ENCODE data around the gene OCIAD1. TPM values are rescaled to one million over a fixed set of nuclear protein-coding genes. Genes with fewer than 3 reads are reported as not detected.
"Not testable (repeated sequence)": the region's sequence is repeated elsewhere in the genome, so short reads cannot be mapped to it uniquely, and the experiment has no call there.

The OCIAD1 gene
- total and polyA plus RNA-seq, 4 donors, result 106 to 120 (median 117) TPM

DNA sequence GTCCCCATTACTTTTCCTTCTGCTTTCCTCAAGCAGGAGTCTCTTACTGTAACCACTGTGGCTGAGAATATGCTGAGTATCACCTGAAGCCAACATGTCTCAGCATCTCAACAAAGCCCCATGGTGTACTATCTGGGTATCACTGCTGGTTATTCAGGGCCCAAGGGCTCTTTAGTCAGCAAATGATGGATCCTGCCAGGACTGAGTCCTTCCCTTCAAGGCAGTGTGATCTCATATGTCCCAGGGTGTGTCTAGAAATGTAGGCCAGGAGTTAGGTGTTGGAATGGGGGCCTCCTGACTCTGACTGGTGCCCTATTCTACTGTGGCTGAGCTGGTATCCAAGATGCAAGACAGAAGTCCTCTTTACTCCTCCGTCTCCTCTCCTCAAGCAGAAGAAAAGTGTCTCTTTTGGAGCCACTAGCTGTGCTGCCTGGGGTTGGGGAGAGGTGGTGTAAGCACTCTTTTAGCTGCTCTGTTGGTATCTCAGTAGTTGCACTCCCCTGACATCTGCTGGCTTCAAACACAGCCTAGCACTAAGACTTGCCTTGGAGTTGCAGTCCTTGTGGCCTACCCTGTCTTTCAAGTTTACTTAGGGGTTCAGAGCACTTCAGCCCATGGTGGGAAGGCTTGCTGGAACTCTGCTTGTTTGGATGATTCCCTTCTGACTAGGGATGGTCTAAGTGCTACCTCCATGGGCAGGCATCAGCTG is 47.1 kb downstream of the OCIAD1 start:
- no peak overlapping the region for H3K27ac ChIP-seq (ENCODE audit: low read depth in 1 of 2, low read length in 1 of 2)
- no peak for DNase-seq

DNA sequence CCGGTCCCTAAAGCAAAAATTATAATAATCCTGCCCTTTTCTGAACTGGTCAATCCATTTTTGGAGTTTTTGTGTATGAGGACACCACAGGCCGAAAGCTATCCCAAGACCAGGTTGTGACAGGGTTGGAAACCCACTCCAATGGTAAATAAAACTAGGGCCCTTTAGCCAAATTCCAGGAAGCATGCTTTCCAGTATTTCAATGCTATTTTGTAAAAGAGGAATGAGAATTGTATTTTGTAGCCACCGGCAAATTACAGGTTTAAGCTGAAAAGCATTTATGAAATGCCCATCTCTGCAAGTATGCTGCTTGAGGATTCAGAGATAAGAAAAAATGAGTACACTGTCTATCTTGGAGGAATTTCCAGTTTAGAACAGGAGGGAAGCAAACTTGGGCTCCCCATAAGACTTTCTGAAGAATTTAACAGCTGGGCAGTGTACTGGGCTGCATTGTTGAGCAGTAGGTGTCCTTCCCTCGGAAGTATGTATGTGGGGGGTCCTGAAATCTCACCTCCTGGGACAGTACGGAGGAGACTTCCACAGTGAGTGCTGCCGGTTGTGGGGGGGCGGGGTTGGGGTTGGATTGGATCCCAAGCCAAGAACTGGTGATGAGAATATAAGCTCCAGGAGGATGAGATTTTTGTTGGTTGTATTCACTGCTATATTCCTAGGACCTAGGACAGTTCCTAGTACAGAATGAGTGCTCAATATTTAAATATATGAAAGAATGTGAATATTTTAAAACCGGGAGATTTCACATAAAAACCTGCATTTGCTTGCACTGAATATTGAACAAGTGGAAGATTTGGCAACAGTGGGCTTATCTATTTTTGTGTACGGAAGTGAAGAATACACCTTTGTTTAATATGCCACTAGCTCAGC is 48.9 kb downstream of the OCIAD1 start:
- H3K4me1 ChIP-seq (ENCODE audit: control insufficient read depth in 5 of 5, insufficient read depth in 5 of 5, low read length in 5 of 5), result no peaks in the 10 kb centered on the region
- H3K9me3 ChIP-seq (ENCODE audit: control insufficient read depth in 4 of 4, insufficient read depth in 3 of 4, low read length in 3 of 4), result no peaks in the 10 kb centered on the region
- no peak overlapping the region for H3K9ac ChIP-seq (ENCODE audit: insufficient read depth in 1 of 2, low read length in 2 of 2)
- H3K27ac ChIP-seq (ENCODE audit: low read depth in 1 of 2, low read length in 1 of 2), result no peak overlapping the region
- H3K4me3 ChIP-seq, result no peak overlapping the region
- no peaks in the 10 kb centered on the region for H3K36me3 ChIP-seq (ENCODE audit: control insufficient read depth in 4 of 4, insufficient read depth in 4 of 4, low read length in 4 of 4)
- H3K27me3 ChIP-seq (ENCODE audit: control insufficient read depth in 3 of 3, insufficient read depth in 3 of 3, low read length in 2 of 3), result no peaks in the 10 kb centered on the region
- DNase-seq (no peak), ATAC-seq (ENCODE audit: insufficient read depth, low FRiP score) (no peak)
- TF ChIP-seq, protein P1, sequence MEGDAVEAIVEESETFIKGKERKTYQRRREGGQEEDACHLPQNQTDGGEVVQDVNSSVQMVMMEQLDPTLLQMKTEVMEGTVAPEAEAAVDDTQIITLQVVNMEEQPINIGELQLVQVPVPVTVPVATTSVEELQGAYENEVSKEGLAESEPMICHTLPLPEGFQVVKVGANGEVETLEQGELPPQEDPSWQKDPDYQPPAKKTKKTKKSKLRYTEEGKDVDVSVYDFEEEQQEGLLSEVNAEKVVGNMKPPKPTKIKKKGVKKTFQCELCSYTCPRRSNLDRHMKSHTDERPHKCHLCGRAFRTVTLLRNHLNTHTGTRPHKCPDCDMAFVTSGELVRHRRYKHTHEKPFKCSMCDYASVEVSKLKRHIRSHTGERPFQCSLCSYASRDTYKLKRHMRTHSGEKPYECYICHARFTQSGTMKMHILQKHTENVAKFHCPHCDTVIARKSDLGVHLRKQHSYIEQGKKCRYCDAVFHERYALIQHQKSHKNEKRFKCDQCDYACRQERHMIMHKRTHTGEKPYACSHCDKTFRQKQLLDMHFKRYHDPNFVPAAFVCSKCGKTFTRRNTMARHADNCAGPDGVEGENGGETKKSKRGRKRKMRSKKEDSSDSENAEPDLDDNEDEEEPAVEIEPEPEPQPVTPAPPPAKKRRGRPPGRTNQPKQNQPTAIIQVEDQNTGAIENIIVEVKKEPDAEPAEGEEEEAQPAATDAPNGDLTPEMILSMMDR (IDR thresholded peaks at IDR 0.05; ENCODE audit: control extremely low read depth, extremely low read depth), result no peak
- WGBS, 2 donors, result 76 to 79% methylated on average over 9 of the region's 9 CpGs

More for the DNA sequence above, 47.1 kb downstream of the OCIAD1 start:
- no peak for ATAC-seq (ENCODE audit: insufficient read depth, low FRiP score)
- Histone ChIP-seq H3K4me1 (ENCODE audit: control insufficient read depth in 5 of 5, insufficient read depth in 5 of 5, low read length in 5 of 5) (no peaks in the 10 kb centered on the region), H3K9me3 (ENCODE audit: control insufficient read depth in 4 of 4, insufficient read depth in 3 of 4, low read length in 3 of 4) (no peaks in the 10 kb centered on the region), H3K36me3 (ENCODE audit: control insufficient read depth in 4 of 4, insufficient read depth in 4 of 4, low read length in 4 of 4) (no peaks in the 10 kb centered on the region), H3K4me3 (no peak overlapping the region), H3K9ac (ENCODE audit: insufficient read depth in 1 of 2, low read length in 2 of 2) (no peak overlapping the region), H3K27me3 (ENCODE audit: control insufficient read depth in 3 of 3, insufficient read depth in 3 of 3, low read length in 2 of 3) (no peaks in the 10 kb centered on the region)
- 94 to 97% methylated on average over 1 of the region's 1 CpG for WGBS, 2 donors
- TF ChIP-seq, protein P1 (IDR thresholded peaks at IDR 0.05; ENCODE audit: control extremely low read depth, extremely low read depth), result no peak

DNA sequence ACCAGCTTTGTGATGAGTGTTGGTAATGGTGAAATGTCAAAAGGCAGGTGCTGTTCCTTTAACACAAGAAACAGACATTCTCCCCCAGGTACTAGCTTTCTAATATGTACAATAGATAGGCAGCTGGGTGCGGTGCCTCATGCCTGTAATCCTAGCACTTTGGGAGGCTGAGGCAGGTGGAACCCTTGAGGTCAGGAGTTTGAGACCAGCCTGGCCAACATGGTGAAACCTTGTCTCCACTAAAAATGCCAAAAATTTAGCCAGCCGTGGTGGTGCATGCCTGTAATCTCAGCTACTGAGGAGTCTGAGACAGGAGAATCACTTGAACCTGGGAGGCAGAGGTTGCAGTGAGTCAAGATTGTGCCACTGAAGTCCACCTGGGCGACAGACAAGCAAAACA is 50.8 kb downstream of the OCIAD1 start:
- not testable (repeated sequence) for ATAC-seq (ENCODE audit: insufficient read depth, low FRiP score); H3K4me1 ChIP-seq (ENCODE audit: control insufficient read depth in 5 of 5, insufficient read depth in 5 of 5, low read length in 5 of 5); H3K4me3 ChIP-seq; H3K27ac ChIP-seq (ENCODE audit: low read depth in 1 of 2, low read length in 1 of 2); DNase-seq; H3K9me3 ChIP-seq (ENCODE audit: control insufficient read depth in 4 of 4, insufficient read depth in 3 of 4, low read length in 3 of 4); H3K36me3 ChIP-seq (ENCODE audit: control insufficient read depth in 4 of 4, insufficient read depth in 4 of 4, low read length in 4 of 4); H3K27me3 ChIP-seq (ENCODE audit: control insufficient read depth in 3 of 3, insufficient read depth in 3 of 3, low read length in 2 of 3); H3K9ac ChIP-seq (ENCODE audit: insufficient read depth in 1 of 2, low read length in 2 of 2)
- WGBS, 2 donors, result 92% methylated on average over 3 of the region's 3 CpGs

DNA sequence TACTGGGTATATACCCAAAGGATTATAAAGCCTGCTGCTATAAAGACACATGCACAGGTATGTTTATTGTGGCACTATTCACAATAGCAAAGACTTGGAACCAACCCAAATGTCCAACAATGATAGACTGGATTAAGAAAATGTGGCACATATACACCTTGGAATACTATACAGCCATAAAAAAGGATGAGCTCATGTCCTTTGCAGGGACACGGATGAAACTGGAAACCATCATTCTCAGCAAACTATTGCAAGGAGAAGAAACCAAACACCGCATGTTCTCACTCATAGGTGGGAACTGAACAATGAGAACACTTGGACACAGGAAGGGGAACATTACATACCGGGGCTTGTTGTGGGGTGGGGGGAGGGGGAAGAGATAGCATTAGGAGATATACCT is 58.9 kb downstream of the OCIAD1 start:
- not testable (repeated sequence) for H3K4me3 ChIP-seq; ATAC-seq (ENCODE audit: insufficient read depth, low FRiP score); H3K27me3 ChIP-seq (ENCODE audit: control insufficient read depth in 3 of 3, insufficient read depth in 3 of 3, low read length in 2 of 3); H3K27ac ChIP-seq (ENCODE audit: low read depth in 1 of 2, low read length in 1 of 2); H3K36me3 ChIP-seq (ENCODE audit: control insufficient read depth in 4 of 4, insufficient read depth in 4 of 4, low read length in 4 of 4); H3K4me1 ChIP-seq (ENCODE audit: control insufficient read depth in 5 of 5, insufficient read depth in 5 of 5, low read length in 5 of 5); H3K9me3 ChIP-seq (ENCODE audit: control insufficient read depth in 4 of 4, insufficient read depth in 3 of 4, low read length in 3 of 4); H3K9ac ChIP-seq (ENCODE audit: insufficient read depth in 1 of 2, low read length in 2 of 2); DNase-seq
- 97 to 98% methylated on average over 3 of the region's 3 CpGs for WGBS, 2 donors

Measured in lung (tissue), 12 donors.